ENCODE data around the gene POU6F2.

Gene POU6F2

GRCh38 chr7:39432807-39433416 is 455.2 kb downstream of the POU6F2 start:
- H4K20me1 ChIP-seq (ENCODE audit: control insufficient read depth, insufficient read depth, low read depth, low read length), result no peaks in the 10 kb centered on the region
- H3K9me2 ChIP-seq (replicated peaks; ENCODE audit: control insufficient read depth, low read length), result no peaks in the 10 kb centered on the region
- no peaks in the 10 kb centered on the region for H3F3A ChIP-seq (ENCODE audit: control insufficient read depth, insufficient read depth)
- no peaks in the 10 kb centered on the region for H3K36me3 ChIP-seq (ENCODE audit: control insufficient read depth, low read length)
- no peaks in the 10 kb centered on the region for H3K79me2 ChIP-seq (ENCODE audit: control insufficient read depth, low read length)
- H3K4me3 ChIP-seq (ENCODE audit: low read length), result no peak overlapping the region
- TF ChIP-seq EZH2phosphoT487 (IDR thresholded peaks at IDR 0.05; ENCODE audit: borderline replicate concordance, low read length), result no peak
- TF ChIP-seq CTCF (IDR thresholded peaks at IDR 0.05; ENCODE audit: low read depth, low read length, poor library complexity, severe bottlenecking), result no peak
- no peaks in the 10 kb centered on the region for H3K9me3 ChIP-seq (ENCODE audit: control insufficient read depth, insufficient read depth, low read length)
- H3K27me3 ChIP-seq (ENCODE audit: control insufficient read depth, low read length), result no peaks in the 10 kb centered on the region; the same call in 1 of the 2 replicates
- H3K27ac ChIP-seq (ENCODE audit: low read depth, low read length), result no peak overlapping the region
- peaks cover 8% of the 10 kb centered on the region for H3K4me1 ChIP-seq (ENCODE audit: control insufficient read depth, low read length)
- no peak overlapping the region for H3K4me2 ChIP-seq (ENCODE audit: low read length)

GRCh38 chr7:39433550-39433949 is 455.8 kb downstream of the POU6F2 start:
- no peak for TF ChIP-seq EZH2phosphoT487 (IDR thresholded peaks at IDR 0.05; ENCODE audit: borderline replicate concordance, low read length)
- TF ChIP-seq CTCF (IDR thresholded peaks at IDR 0.05; ENCODE audit: low read depth, low read length, poor library complexity, severe bottlenecking), result no peak
- Histone ChIP-seq H4K20me1 (ENCODE audit: control insufficient read depth, insufficient read depth, low read depth, low read length) (no peaks in the 10 kb centered on the region), H3K27ac (ENCODE audit: low read depth, low read length) (no peak overlapping the region)

GRCh38 chr7:39434012-39434411 is 456.3 kb downstream of the POU6F2 start:
- H3K4me2 ChIP-seq (ENCODE audit: low read length), result no peak overlapping the region
- H3K4me1 ChIP-seq (ENCODE audit: control insufficient read depth, low read length), result peaks cover 8% of the 10 kb centered on the region
- TF ChIP-seq EZH2phosphoT487 (IDR thresholded peaks at IDR 0.05; ENCODE audit: borderline replicate concordance, low read length) (no peak), CTCF (IDR thresholded peaks at IDR 0.05; ENCODE audit: low read depth, low read length, poor library complexity, severe bottlenecking) (no peak)

More at GRCh38 chr7:39433550-39433949, 455.8 kb downstream of the POU6F2 start:
- H3F3A ChIP-seq (ENCODE audit: control insufficient read depth, insufficient read depth), result no peaks in the 10 kb centered on the region
- H3K36me3 ChIP-seq (ENCODE audit: control insufficient read depth, low read length), result no peaks in the 10 kb centered on the region
- H3K9me2 ChIP-seq (replicated peaks; ENCODE audit: control insufficient read depth, low read length), result no peaks in the 10 kb centered on the region
- H3K4me3 ChIP-seq (ENCODE audit: low read length), result no peak overlapping the region
- no peaks in the 10 kb centered on the region for H3K79me2 ChIP-seq (ENCODE audit: control insufficient read depth, low read length)
- no peak overlapping the region for H3K4me2 ChIP-seq (ENCODE audit: low read length)
- peaks cover 8% of the 10 kb centered on the region for H3K4me1 ChIP-seq (ENCODE audit: control insufficient read depth, low read length)
- no peaks in the 10 kb centered on the region; the same call in 1 of the 2 replicates for H3K27me3 ChIP-seq (ENCODE audit: control insufficient read depth, low read length)
- H3K9me3 ChIP-seq (ENCODE audit: control insufficient read depth, insufficient read depth, low read length), result no peaks in the 10 kb centered on the region

More at GRCh38 chr7:39434012-39434411, 456.3 kb downstream of the POU6F2 start:
- Histone ChIP-seq H3K9me3 (ENCODE audit: control insufficient read depth, insufficient read depth, low read length) (no peaks in the 10 kb centered on the region), H3K27me3 (ENCODE audit: control insufficient read depth, low read length) (no peaks in the 10 kb centered on the region; the same call in 1 of the 2 replicates), H3K79me2 (ENCODE audit: control insufficient read depth, low read length) (no peaks in the 10 kb centered on the region), H3K4me3 (ENCODE audit: low read length) (no peak overlapping the region), H3K27ac (ENCODE audit: low read depth, low read length) (no peak overlapping the region), H4K20me1 (ENCODE audit: control insufficient read depth, insufficient read depth, low read depth, low read length) (no peaks in the 10 kb centered on the region), H3K9me2 (replicated peaks; ENCODE audit: control insufficient read depth, low read length) (no peaks in the 10 kb centered on the region), H3K36me3 (ENCODE audit: control insufficient read depth, low read length) (no peaks in the 10 kb centered on the region), H3F3A (ENCODE audit: control insufficient read depth, insufficient read depth) (no peaks in the 10 kb centered on the region)

All from DOHH2 (cell line).